ENCODE measurements around the gene DNAH12.
A peak's percentile ranks its signal among the peaks of the same experiment; 100 is the strongest.

DNAH12 gene, protein sequence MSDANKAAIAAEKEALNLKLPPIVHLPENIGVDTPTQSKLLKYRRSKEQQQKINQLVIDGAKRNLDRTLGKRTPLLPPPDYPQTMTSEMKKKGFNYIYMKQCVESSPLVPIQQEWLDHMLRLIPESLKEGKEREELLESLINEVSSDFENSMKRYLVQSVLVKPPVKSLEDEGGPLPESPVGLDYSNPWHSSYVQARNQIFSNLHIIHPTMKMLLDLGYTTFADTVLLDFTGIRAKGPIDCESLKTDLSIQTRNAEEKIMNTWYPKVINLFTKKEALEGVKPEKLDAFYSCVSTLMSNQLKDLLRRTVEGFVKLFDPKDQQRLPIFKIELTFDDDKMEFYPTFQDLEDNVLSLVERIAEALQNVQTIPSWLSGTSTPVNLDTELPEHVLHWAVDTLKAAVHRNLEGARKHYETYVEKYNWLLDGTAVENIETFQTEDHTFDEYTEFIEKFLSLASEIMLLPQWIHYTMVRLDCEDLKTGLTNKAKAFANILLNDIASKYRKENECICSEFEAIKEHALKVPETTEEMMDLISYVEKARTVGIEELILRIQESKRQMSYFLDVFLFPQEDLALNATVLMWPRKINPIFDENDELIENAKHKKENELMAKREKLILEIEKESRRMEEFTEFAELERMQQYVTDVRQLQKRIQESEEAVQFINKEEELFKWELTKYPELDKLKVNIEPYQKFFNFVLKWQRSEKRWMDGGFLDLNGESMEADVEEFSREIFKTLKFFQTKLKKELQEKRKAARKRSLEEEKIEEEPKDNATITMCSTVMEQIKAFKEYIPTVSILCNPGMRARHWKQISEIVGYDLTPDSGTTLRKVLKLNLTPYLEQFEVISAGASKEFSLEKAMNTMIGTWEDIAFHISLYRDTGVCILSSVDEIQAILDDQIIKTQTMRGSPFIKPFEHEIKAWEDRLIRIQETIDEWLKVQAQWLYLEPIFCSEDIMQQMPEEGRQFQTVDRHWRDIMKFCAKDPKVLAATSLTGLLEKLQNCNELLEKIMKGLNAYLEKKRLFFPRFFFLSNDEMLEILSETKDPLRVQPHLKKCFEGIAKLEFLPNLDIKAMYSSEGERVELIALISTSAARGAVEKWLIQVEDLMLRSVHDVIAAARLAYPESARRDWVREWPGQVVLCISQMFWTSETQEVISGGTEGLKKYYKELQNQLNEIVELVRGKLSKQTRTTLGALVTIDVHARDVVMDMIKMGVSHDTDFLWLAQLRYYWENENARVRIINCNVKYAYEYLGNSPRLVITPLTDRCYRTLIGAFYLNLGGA (N-terminal part only)

DNA sequence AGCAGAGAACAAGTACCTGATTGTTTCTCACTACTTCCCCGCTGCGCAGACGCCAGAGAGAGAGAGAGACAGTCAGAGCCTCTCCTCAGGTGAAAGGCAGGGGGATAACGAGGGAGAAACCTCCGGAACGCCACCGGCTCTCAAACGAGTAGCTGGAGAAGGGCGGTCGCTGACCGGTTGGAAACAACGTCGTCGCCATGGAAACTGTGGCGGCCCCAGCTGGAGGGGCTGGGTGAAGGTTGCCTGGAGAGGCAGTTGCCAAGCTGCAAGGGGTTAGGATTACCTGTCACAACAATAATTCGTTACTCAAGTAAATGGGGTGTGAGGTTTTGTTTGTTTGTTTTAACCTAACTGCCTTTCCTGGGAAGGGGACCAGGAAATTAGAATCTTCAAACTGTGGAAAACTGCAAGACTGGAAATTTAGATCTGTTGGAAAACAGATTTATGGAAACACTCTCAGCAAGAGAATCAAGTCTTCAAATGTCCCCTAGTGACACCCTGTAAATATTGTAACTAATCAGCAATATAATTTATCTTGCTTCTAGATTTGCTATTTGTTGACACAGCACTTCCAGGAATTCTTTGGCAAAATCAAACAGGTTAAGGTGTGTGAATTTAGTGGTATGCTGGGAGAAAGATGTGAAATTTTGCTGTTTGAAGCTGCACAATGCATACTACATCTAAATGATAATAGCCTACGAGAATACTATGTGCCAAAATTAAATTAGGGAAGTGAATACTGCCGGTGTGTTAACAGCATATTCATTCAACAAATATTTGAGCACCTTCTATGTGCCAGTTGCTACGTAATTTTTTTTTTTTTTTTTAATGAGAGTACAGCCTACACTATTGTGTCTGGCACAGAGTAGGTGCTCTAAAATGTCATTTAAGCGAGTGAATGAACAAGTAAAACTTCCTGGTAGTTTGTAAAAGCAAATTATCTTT, at the start of gene DNAH12:
DNAH12 (minus strand) TSS at position 164 of the 945 bp plus-strand sequence. CDS start 1,474 bp downstream, outside the sequence.
- H3K27ac ChIP-seq: no peak within 1 kb of the TSS
- TF ChIP-seq ZFX (IDR thresholded peaks at IDR 0.05; ENCODE audit: borderline replicate concordance): no peak
- TF ChIP-seq, protein P1, sequence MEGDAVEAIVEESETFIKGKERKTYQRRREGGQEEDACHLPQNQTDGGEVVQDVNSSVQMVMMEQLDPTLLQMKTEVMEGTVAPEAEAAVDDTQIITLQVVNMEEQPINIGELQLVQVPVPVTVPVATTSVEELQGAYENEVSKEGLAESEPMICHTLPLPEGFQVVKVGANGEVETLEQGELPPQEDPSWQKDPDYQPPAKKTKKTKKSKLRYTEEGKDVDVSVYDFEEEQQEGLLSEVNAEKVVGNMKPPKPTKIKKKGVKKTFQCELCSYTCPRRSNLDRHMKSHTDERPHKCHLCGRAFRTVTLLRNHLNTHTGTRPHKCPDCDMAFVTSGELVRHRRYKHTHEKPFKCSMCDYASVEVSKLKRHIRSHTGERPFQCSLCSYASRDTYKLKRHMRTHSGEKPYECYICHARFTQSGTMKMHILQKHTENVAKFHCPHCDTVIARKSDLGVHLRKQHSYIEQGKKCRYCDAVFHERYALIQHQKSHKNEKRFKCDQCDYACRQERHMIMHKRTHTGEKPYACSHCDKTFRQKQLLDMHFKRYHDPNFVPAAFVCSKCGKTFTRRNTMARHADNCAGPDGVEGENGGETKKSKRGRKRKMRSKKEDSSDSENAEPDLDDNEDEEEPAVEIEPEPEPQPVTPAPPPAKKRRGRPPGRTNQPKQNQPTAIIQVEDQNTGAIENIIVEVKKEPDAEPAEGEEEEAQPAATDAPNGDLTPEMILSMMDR (IDR thresholded peaks at IDR 0.05): no peak

DNA sequence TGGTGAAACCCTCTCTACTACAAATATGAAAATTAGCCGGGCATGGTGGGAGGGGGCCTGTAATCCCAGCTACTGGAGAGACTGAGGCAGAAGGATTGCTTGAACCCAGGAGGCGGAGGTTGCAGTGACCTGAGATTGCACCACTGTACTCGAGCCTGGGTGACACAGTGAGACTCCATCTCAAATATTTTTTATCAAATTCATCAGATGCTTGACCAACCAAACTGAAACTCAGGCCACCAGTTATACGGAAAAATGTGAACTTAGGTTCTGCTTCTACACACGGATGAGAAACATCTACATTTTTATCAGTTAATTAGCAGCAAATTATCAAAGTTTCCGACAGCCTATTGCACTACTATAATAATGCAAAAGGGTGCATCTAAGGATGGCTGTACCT, 48.2 kb upstream of the DNAH12 start:
- no peak overlapping the region for H3K27ac ChIP-seq
- TF ChIP-seq, protein P1 (IDR thresholded peaks at IDR 0.05): no peak
- TF ChIP-seq ZFX (IDR thresholded peaks at IDR 0.05; ENCODE audit: borderline replicate concordance): no peak

DNA sequence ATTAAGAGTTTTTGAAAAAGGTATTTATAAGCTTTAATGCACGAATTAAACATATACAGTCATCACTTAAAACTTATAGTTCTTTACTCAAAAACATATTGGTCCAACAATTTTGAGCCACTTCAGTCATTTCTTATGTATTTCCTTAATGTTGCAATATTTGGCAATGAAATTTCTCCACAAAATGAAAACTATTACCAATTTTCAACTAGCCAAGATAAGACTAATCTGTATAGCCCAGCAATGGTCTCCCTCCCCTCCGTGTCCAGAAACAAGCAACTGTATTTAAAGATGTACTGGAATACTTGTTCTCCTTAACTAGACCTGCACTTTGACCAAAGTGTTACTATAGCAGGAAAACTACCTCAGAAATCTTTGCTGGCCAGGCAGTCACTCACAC, 43.8 kb upstream of the DNAH12 start:
- no peak overlapping the region for H3K27ac ChIP-seq
- TF ChIP-seq ZFX (IDR thresholded peaks at IDR 0.05; ENCODE audit: borderline replicate concordance): no peak
- TF ChIP-seq, protein P1 (IDR thresholded peaks at IDR 0.05): no peak

DNA sequence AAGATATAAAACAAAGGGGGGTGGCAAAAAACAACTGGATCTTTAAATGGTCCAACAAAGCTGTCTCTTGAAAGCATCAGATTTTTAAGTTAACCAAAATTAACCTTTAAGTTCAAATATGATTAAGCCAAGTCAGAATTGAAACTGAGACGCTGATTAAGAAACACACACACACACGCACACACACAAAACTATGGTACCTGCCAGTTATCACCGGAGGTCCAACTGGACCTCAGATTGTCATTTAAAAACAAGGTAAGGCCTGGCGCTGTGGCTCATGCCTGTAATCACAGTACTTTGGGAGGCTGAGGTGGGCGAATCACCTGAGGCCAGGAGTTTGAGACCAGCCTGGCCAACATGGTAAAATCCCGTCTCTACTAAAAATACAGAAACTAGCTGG, 42.6 kb upstream of the DNAH12 start:
- no peak for TF ChIP-seq ZFX (IDR thresholded peaks at IDR 0.05; ENCODE audit: borderline replicate concordance)
- TF ChIP-seq, protein P1 (IDR thresholded peaks at IDR 0.05): no peak
- H3K27ac ChIP-seq: no peak overlapping the region

DNA sequence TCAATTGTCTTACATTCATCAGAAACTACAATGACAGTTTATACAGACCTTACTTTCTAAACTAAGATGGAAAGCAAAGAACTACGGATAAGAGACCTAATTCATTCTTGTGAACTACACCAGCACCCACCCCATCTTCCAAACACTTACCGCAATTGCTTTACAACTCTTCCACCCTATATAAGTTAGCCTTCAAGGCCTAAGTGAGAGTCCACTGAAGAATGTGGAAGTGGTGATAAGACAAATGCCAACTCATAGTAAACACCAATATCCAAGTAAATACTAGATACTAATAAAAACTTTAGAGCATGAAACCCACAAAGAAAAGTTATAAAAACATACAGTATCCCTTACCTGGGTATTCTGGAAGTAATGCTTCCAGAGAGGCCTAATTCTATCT, 39.4 kb upstream of the DNAH12 start:
- peak overlapping the region; percentile 28 for H3K27ac ChIP-seq
- TF ChIP-seq, protein P1 (IDR thresholded peaks at IDR 0.05): no peak
- TF ChIP-seq ZFX (IDR thresholded peaks at IDR 0.05; ENCODE audit: borderline replicate concordance): no peak

Measured in 22Rv1 (cell line).